CD1c-positive myeloid dendritic cell (primary cell): Measurements from ENCODE around the gene CARS2.
"Not testable (repeated sequence)": the region's sequence is repeated elsewhere in the genome, so short reads cannot be mapped to it uniquely, and the experiment has no call there.

ENCODE experiments used
- DNase-seq: peaks from one replicate; pipeline ENCODE4 v3.0.0-alpha.2; 2016; ENCODE audit errors: extremely low spot score

The CARS2 gene

DNA sequence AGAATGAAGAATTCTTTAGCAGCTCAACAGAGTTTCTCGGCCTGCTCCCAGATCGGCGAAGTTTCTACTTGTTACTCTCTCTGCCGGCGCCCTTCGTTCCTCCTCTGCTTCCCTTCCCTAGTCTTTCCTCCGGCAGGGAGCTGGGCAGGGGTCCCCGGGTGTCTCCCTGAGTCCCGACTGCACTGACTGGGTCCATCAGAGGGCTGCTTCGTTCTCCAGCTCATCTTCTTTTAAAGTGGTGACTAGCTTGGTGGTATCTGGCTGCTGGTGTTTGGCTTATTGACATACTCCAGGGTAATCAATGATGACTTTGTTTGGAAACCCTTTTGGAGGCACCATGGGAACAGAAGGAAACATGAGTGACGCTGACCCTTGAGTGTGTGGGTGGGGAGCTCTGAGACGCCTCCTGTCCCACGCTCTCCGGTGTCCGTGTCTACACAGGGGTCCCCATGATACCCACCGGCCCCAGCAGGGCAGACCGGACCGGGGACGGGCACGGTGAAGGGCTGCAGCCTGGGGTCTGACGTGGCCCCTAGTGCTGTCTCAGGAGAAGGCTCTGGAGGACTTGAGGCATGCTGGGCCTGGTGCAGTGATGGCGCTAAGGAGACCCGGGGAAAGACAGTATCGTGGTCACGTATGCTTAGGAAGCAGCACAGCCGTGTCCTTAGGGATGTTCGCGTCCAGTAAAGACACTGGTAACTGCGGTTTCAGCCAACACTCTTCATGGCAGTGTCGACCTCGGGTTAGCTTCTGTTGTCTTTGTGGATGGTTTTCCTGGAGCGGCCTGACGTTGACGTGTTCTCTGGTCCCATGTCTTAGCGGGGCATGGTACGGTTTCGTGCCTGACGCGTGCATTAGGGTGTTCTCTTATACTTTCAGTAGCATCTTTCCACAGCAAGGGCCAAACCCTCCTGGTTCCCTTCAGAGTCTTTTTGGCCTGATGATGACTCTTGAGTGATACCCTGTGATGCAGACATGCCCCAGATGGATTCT, 66.8 kb downstream of the CARS2 start:
- no peak for DNase-seq

DNA sequence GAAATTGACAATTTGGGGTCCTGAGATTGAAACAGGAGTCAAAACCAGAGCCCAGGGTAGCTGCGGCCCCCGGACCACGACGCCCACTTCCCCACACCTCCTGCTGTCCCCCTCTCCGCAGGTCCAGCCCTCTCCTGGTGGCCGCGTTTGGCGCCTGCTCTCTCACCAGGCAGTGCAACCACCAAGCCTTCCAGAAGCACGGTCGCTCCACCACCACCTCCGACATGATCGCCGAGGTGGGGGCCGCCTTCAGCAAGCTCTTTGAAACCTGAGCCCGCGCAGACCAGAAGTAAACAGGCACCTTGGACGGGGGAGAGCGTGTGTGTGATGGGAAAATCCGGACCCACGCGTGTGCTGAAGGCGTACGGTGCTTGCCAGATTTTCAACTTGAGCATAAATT, 67.7 kb downstream of the CARS2 start:
- no peak for DNase-seq

DNA sequence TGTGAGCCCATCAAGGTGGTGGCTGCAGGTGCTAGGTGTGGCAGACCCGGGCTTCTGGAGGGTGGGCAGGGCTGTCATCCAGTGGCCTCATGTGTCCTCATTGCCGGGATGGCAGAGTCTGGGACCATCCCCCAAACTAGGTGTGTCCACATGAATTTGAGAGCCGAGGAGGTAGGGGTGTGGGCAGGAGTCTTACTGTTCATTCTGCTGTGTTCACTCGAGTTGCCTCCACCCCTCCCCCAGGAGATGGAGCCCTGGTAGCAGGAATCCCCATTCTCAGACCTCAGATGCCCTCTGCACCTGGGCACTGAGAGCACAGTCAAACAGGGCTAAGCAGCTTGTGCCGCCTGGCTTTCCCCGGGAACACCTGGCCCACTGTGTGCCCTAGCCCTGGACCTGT, 68.2 kb downstream of the CARS2 start:
- DNase-seq, result no peak

DNA sequence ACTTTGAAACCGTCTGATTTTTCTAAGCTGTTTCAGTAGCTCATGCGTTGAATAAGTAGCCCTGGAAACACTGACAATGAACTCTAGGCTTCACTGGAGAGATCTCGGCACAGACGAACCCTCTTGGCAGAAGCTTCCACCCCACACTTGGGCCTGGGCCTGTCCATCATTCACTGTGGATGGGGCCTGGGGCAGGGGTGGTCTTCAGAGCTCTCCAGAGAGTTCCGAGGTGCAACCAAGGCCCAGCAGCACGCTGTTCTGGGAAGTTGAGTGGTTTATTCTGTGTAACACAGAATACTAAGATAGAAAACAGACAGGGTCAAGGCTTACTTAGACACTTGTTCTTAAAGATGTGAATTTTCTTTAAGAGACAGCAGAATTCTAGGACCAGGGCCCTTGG, 68.6 kb downstream of the CARS2 start:
- DNase-seq, result no peak

DNA sequence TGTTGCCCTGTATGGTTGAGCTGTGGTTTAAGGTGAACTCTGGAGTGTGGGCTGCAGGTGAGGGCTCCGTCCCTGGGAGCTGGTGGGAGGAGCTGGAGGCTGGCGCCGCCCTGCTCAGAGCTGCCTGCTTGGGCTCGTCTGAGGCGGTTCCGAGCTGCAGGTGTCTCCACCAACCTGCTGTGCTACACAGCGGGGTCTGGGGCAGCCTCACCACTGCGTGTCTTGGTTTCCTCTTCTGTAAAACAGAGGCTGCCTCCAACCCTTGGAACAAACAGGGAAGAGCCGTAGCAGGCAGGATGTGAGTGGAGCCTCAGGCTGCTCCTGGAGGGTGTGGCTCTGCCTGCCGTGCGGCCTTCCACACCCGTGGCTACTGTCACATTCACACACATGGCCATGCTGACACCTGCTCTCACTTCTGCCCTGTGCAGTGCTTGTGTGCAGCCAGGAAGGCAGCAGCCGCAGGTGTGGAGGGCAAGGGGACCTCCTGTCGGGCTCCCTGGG, 69.2 kb downstream of the CARS2 start:
- no peak for DNase-seq

DNA sequence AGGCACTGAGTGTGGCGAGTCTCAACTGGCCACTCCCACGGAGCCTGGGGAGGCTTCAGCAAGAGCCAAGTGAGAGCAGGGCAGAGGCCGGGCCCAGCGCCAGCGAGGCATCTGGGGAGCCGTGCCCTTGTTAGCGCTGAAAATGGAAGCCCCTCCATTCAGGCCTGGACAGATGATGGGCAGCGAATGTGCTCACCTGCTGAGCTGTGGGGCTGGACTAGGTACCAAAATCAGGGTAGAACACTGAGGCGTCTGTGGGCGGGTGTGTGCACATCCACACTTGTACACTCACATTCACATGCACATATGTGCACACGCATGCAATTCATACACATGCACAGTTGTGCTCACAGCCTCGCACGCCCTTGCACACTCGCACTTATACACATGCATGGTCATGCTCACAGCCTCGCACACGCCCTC, 69.9 kb downstream of the CARS2 start:
- DNase-seq, result no peak

DNA sequence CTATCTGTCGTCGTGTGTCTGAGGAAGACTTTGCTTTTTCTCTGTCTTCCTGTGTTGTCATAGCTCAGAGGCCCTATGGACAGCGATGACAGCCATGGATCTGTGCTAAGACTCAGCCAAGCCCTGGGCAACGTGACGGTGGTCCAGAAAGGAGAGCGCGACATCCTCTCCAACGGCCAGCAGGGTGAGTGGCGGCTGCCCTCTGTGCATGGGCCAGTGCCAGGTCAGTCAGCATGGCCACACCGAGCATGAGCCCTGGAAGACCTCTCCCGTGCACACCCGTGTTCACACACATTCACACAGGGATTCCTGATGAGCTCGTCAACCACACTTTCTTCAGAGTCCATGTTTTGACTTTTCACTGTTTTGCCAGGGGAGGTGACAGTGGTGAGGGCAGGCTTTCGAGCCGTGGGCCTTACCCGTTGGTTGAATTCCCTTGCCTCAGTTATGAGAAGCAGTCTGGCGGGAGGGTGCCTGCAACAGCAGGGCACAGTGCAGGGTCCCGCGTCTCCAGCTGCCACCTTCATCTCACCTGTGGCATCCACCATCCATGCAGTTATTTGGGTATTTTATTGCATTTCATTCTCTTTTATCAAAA, 70.4 kb downstream of the CARS2 start:
- DNase-seq, result no peak

DNA sequence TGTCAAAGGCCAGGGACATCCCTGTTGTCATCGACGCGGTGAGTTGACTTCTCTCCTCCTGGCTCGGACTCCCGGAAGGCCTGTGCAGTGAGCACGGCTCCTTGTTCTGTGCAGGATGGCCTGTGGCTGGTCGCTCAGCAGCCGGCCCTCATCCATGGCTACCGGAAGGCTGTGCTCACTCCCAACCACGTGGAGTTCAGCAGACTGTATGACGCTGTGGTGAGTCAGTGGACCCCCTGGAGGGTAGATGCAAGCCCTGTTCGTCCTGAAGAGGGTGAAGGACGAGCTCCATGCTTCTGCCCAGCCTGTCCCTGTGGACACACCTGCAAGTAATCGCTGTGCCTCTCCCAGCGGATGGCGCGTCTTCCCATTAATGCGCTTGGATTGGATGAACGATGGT, 71.4 kb downstream of the CARS2 start:
- no peak for DNase-seq

DNA sequence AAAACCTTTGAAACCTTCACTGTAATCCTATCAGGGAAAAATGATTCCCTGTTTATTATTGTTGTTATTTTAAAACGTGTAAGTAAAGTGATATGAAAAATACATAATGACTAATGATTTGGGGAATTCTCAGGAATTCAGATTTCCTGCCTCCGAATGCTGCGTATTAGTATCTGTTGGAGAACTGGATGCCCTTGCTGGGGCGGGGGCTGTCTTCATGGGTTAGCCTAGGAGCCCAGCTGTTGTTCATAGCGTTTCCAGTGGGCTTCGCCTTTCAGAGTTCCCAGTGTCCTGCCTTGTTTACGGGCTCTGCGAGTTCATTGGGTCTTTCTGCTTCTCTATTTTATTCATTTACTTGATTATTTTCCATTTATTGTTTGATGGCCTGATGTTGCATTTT, 72.1 kb downstream of the CARS2 start:
- no peak for DNase-seq

DNA sequence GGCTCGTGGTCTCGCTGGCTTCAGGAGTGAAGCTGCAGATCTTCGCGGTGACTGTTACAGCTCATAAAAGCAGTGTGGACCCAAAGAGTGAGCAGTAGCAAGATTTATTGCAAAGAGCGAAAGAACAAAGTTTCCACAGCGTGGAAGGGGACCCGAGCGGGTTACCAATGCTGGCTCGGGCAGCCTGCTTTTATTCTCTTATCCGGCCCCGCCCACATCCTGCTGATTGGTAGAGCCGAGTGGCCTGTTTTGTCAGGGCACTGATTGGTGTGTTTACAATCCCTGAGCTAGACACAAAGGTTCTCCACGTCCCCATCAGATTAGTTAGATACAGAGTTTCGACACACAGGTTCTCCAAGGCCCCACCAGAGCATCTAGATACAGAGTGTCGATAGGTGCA, 73.7 kb downstream of the CARS2 start:
- DNase-seq, result not testable (repeated sequence)

DNA sequence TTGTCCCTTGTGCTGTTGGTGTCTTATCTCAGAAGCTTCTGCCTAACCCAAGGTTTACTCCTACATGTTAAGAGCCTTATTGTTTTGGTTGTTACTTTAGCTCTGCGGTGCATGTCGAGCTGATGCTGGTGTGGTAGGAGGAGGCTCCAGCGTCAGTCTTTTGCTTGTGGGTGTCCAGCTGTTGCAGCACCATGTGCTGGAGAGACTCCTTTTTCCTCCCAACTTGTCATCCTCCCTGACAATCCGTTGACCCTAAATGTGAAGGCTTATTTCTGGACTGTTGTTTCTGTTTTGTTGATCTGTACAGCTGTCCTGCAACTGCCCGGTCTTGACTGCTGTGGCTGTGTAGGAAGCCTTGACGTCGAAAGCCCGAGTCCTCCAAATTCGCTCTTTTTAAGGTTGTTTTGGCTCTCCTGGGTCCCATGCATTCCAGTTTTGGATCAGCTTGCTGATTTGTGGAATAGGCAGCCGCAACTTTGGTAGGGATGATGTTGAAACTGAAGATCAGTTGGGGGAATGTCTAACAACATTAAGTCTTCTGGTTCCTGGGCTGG, 75.3 kb downstream of the CARS2 start:
- no peak for DNase-seq

DNA sequence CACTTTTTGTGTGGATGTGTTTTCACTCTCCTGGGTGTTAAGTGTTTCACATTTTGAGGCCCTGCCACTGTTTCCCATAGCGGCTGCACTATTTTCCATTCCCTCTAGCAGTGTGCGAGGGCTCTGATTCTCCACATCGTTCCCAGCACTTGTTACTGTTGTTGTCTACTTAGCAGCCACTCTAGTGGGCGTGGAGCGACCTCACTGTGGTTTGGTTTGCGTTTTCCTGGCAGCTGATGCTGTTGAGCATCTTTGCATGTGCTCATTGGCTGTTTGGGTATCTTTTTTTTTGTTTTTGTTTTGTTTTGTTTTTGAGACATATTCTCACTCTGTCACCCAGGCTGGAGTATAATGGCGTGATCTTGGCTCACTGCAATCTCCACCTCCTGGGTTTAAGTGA, 76.2 kb downstream of the CARS2 start:
- DNase-seq, result no peak

DNA sequence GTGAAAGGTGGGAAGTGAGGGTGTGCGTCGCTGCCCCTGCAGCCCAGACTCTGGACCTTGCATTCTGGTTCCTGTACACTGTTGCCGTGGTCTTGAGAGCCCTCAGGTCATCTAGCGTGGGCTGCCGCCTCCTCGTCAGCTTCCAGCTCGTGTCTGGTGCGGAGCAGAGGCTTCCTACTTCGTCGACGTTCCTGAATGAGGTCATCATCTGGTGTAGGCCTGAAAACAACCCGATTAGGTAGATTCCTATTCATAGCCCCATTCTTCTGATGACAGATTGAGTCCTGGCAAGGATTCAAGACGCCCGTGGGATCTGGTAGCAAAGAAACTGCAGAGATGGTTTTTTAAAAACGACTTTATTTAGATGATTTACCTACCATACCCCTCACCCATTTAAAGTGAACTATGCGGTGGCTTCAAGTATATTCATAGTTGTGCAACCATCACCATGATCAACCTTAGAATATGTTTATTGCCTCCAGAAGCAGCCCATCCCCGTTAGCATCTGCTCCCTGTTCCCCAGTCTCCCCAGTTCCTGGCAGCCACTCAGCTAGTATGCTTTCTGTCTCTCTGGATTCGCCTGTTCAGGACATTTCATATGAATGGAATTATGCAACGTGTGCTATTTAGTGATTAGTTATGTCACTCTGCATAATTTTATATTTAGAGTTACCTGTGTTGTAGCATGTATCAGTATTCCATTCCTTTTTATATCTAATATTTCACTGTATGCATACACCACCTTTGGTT, 76.8 kb downstream of the CARS2 start:
- no peak for DNase-seq

DNA sequence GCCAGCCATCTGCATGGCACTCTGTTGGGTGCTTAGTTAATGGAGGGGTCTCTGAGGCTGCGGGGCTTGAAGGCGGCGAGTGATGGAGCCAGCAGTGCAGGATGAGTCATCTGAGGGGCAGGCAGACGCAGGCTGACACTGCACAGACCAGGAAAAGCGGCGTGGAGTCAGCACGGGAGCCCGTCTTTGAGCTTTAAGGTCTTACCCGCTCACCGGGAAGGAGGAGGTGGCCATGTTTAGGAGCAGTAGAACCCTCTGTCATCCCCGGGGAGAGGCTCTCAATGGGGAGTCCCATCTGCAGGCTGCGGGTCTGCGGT, 77.5 kb downstream of the CARS2 start:
- DNase-seq, result no peak

DNA sequence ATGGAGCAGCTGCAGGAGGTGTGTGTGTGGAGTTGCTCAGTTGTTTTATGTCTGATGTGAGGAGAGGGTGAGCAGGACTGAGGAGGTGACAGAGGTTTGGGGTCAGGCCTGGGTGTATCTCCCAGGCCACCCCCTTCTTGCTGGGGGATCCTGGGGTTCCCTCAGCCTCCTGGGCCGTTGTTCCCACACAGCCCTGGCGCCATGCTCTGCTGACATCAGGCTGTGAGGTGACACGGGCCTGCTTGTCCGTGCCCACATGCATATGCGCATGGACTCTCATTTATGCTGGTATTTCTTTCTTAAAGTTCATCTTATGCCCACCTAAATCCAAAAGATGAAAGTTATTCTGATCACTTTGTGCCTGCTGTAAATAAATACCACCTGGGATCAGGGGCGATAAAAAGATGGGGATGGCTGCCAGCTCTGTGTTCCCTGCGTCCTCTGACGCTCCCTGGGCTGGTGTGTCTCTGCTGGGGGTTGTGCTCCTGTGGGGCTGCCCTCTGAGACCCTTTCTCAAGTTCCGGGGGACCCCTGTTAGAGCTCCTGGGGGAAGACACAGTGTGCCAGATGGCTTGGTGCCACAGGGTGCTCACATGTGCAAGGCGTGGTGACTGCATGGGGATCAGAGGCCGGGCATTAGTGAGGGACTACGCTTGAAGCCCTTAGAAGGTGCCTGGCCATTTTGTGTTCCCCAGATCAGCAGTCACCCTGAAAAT, 78.0 kb downstream of the CARS2 start:
- DNase-seq, result no peak

DNA sequence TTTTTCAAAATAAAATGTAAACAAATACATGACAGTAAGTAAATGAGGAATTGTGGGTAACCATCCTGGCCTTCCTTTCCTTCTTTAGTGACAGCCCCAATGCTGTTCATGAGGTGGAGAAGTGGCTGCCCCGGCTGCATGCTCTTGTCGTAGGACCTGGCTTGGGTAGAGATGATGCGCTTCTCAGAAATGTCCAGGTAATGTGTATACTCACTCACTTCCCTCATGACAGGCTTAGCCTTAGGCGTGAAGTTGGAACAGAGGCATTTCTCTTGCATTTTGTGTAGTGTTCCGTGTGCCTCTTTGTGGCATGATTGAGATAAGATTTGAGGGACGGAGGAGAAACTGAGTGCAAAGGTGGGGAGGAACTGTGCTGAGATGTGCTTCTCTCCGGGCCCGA, 78.6 kb downstream of the CARS2 start:
- no peak for DNase-seq

DNA sequence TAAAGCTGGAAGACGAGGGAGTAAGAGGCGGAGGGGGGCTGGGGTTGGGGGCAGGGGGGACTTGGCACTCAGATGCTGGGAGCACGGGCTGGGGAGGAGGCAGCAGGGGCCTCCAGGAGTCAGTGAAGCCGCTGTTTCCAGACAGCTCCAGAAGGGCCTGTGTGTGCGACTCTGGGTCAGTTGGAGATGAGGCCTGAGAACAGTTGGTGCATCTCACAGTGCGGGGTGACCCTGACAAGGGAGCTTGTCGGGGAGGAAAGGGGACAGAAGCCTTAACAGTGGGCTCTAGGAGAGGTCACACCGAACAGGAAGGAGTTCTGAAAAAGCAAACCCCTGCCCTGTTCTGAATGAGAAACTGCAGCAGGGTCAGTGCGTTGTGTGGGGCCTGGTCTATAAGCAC, 79.4 kb downstream of the CARS2 start:
- no peak for DNase-seq

DNA sequence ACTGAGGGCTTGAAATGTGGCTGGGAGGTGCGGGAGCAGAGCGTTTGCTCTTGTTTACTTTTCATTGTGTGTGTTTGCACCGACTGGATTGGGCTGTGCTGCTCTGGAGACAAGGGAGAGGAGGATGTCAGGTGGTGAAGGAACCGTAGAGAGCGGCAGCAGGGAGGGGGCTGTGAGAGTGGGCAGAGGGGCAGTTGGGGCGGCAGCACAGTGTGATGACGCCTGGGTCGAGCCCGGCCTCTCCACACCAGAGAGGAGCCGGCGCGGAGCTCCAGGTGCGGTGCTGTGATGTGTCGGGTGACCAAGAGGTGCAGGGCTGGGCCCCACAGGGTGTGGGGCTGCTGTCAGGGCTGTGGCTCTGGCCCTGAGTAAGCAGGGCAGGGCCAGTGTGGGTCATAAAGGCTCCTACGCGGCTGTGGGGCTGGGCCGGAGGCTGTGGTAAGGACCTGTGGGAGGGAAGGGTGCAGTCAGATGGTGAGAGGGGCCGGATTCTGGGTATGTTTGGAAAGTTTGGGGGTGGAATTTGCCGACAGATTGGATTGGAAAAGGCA, 80.1 kb downstream of the CARS2 start:
- no peak for DNase-seq

DNA sequence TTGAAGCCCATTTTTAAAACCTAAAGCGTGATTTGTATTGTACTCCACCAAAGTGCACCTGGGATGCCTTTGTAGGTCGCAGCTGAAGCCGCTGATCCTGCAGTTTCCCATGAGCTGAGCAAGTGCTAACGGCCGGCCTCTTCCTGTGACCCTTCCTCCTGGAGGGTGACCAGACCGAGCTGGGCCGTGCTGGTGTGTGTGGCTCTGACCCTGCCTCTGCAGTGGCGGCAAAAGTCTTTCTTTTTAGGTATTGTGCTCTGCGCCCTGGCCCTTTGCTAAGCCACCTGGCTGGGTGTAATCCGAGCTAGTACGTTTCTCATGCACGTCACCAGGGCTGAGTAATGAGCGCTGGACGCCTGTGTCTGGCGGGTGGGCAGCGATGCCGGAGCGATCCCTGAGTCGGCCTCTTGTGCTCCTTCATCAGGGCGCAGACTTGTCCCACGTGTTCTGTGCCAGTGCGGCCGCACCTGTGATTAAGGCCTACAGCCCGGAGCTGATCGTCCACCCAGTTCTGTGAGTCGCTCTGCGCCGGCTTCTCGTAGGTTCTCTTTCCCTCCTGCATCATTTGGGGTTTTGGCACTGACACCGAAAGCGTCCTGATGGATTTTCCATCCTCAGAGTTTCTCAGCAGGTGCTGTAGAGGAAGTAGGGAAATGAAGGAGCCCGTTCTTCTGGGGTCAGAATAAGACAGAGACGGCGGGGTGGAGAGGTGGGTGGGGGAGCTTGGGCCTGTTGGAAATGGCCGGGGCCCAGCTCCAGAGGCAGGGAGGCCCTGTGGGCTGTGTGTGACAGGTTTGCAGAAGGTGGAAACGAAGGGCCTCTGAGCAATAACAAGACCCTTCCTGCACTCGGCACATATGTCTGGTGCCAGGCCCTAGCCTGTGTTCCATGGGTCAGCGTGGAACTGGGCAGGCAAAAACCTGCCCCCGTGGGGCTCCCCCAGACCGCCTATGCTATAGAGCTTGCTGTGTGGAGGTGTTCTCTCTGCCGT, 80.9 kb downstream of the CARS2 start:
- DNase-seq, result no peak

DNA sequence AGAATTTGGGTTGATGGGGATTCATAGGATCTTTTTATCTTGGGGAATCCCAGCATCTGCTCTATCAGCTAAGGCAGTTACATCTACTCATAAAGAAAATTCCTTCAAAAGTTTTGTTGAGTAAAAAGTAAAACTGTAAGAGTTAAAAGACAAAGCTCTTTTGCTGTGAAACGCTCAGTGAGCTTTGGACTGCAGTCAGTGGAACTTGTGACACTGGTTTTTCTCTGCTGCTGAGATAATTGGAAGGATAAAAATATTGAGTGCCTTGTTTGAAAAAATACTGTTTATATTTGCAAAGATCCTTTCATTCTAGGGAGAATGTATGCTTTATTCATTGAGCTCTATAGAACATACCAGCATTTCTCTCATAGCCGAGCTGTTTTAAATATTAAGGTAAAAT, 85.3 kb downstream of the CARS2 start:
- DNase-seq, result no peak
